GM18498 (cell line): Measurements from ENCODE around the gene RETSAT.
"Not testable (repeated sequence)": the region's sequence is repeated elsewhere in the genome, so short reads cannot be mapped to it uniquely, and the experiment has no call there.

Source experiments
- ATAC-seq: cut with Tn5 transposase; IDR thresholded peaks from one replicate; pipeline ENCODE4 v1.9.1; 2021; ENCODE audit warnings: mild to moderate bottlenecking, moderate library complexity; ENCODE audit not compliant: unreplicated experiment

The RETSAT gene

DNA sequence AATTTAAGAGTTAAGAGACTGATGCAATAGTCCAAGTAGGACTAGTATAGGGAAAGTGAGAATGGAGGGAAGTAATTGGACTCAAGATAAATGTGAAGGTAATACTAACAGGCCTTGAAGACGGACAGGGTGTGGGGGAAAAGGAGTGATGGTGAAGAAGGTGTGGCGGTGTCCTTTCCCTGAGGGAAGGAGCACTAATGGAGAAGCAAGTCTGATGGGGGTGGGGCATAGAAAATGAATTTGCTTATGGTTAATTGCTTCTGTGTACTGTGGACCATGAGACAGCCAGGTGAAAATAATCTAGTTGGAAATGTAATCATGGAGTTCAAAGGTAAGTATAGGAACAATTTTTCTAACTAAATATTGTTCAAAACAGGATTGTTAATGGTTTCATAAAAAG is 19.4 kb downstream of the RETSAT start:
- ATAC-seq: no peak

DNA sequence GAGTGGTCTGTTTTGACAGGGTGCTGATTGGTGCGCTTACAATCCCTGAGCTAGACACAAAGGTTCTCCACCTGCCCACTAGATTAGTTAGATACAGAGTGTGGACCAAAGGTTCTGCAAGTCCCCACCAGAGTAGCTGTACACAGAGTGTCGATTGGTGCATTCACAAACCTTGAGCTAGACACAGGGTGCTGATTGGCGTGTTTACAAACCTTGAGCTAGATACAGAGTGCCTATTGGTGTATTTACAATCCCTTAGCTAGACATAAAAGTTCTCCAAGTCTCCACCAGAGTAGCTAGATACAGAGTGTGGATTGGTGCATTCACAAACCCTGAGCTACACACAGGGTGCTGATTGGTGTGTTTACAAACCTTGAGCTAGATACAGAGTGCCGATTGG is 20.5 kb downstream of the RETSAT start:
- not testable (repeated sequence) for ATAC-seq

DNA sequence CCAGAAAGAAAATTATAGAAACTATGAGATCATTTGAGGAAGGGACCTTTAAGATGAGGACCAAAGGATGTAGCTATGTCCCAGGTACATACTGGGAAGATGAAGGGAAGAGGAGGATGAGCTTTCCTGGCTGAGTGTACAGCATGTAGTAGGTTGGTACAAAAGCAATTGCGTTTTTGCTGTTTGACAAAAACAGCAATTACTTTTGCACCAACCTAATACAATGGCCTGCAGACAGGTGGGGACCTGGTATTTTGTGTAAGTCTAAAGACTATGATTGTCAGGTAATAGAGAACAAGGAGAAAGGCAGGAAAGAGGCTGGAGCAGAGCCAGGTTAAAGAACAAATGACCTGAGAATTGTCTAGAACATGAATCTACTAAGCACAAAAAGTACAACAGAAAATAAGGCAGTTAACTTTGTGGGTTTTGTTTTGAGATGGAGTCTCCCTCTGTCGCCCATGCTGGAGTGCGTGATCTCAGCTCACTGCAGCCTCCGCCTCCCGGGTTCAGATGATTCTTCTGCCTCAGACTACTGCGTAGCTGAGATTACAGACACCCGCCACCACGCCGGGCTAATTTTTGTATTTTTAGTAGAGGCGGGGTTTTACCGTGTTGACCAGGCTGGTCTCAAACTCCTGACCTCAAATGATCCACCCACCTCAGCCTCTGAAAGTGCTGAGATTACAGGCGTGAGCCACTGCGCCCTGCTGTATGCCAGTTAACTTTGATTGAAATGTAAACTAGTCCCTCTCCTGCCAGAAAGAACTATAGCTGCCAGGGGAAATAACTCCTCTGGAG is 23.3 kb downstream of the RETSAT start:
- no peak for ATAC-seq

DNA sequence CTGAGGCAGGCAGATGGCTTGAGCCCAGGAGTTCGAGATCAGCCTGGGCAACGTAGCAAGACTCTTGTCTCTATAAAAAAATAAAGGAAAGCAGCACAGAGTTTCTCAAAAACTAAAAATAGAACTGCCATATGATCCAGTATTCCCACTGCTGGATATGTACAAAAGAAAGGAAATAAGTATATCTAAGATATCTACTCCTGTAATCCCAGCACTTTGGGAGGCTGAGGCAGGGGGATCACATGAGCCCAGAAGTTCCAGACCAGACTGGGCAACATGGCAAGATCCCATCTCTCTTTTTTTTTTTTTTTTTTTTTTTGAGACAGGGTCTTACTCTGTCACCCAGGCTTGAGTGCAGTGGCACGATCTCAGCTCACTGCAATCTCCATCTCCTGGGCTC is 24.6 kb downstream of the RETSAT start:
- ATAC-seq: not testable (repeated sequence)

DNA sequence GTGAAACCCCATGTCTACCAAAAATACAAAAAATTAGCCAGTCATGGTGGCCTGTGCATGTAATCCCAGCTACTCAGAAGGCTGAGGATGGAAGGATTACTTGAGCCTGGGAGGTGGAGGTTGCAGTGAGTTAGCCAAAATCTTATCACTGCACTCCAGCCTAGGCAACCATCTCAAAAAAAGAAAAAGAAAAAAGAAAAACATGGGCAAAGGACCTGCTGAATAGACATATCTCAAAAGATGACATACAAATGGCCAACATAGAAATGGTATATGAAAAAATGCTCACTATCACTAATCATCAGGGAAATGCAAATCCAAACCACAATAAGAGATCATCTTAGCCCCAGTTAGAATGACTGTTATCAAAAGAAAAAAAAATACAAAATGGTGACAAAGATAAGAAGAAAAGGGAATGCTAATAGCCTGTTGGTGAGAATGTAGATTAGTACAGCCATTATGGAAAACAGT is 25.1 kb downstream of the RETSAT start:
- ATAC-seq: no peak

DNA sequence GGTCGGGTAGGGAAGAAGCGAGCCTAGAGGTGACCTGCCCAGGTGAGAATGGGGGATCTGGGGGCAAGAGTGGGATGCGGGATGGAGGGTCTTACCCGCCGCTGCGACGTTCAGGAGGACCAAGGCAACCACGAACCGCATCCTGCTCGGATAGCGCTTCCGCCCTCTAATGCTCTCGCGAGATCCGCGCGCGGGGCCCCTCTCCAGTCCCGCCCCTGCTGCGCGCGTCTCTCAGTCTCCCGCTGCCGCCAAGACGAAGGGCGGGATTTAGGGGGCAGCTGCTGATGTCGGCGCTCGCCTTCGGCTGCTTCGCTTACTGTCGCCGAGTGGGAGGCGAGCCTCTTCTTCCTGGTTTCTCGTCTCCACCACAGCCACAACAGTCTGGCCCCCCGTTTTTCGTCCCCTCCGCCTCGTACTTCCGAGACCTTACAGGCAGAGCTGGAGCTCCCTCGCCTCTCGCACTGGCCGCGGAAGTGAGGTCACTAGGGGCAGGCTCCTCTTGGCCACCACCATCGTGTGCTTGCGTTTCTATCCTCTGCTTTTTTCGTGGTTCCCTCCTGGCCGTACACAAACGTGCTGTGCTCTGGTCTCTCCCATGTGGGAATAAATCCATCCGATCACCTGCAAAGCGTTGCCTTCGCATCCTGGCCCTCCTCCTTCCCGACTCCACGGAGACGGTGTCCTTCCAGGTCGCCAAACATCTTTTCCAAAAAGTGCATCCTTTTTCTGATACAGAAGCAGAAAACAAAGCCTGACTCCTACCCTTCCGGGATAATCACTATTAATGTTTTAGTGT is 26.3 kb downstream of the RETSAT start, which contains the start of gene TGOLN2:
TSS of gene TGOLN2 (minus strand) at position 168 of the 796 bp plus-strand sequence. CDS start at position 141, 27 bp downstream.
- ATAC-seq: peak; percentile 86

DNA sequence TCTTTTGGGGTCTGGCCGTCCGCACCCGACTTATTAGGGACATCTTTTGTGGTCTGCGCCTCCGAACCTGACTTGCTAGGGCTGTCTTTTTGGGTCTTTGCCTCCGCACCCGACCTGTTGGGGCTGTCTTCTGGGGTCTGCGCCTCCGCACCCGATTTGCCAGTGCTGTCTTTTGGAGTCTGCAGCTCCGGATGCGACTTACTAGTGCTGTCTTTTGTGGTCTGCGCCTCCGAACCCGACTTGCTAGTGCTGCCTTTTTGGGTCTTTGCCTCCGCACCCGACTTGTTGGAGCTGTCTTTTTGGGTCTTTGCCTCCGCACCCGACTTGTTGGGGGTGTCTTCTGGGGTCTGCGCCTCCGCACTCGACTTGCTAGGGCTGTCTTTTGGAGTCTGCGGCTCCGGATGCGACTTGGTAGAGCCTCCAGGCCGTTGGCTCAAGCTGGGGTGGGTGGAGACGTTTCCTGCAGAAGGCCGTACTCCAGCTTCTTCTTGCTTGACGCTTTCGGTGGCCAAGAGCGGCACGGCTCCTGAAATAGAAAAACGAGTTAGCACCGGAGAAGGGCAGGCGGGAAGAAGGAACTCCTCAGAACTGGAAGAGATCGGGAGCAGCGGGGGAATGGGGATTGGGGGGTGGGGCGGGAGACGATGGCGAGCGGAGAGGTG is 27.0 kb downstream of the RETSAT start:
- peak; percentile 37 for ATAC-seq

DNA sequence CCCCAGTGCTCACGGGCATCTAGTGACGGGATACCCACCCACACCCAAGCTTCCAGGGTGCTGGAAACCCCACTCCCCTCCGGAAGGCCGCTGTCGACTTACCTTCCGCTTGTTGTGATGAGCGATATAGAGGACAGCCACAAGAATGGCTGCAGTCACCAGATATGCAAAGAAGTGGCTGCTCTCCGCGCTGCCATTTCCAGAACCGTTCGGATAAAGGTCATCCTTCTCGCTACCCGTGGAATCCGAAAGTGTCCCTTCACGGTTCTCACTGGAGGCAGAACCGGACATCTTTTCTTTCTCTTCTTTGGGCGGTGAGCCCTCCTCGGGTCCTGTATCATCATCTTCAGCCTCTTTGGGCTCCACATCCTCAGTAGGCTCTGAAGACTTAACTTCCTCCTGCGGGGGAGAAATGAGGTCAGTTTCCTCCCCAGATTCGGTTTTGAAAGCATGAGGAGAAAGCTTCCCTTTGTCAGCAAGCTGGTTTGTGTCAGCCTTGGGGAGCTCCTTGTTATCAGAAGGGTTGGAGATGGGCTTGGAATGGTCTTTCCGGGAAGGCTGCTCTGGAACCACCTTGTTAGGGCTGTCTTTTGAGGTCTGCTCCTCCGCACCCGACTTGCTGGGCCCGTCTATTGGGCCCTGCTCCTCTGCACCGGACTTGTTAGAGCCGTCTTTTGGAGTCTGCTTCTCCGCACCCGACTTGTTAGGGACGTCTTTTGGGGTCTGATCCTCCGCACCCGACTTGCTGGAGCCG is 27.7 kb downstream of the RETSAT start:
- peak; percentile 42 for ATAC-seq

DNA sequence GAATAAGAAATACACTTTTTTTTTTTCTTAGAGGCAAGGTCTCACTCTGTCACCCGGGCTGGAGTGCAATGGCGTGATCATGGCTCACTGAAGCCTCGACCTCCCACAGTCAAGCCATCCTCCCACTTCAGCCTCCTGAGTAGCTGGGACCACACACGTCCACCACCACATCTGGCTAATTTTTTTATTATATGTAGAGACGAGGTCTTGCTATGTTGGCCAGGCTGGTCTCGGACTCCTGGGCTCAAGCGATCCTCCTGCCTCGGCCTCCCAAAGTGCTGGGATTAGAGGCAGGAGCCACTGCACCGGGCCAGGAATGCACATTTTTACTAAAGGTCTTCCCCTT is 28.9 kb downstream of the RETSAT start:
- ATAC-seq: no peak

DNA sequence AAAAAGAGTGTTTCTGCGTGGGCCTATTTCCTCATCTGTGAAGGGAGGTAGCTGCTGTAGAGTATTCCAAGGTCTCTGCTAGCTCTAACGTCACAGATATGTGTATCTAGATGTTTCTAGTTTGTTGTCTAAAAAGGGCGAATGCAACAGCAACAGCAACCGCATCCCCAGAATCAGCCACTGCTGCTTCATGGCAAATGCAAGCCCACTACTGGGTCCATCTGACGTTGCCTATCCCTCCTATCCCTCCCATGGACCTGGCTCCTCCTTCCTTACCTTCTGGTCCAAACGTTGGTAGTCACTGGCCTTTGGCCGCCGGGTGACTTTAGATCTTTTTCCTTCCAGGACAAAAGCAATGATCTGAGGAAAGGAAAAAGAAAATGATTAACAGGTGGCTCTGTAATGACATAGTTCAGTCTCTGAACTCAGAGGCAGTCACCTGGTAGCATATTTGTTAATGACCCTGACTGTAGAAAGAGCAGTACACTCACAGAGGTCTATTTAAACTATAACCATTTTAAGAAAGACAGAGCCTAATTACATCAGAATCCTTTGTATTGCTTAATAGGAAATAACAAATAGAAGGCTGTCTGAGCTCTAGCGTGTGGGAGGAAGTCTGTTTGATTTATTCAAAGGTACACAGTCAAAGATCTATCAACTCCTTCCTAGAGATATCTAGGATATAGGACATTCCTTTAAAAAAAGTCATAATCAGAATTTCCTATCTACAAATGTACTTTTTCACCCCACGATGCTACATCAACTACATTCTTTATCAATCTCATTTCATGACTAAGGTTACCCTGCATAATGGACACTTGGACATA is 29.5 kb downstream of the RETSAT start:
- ATAC-seq: no peak

DNA sequence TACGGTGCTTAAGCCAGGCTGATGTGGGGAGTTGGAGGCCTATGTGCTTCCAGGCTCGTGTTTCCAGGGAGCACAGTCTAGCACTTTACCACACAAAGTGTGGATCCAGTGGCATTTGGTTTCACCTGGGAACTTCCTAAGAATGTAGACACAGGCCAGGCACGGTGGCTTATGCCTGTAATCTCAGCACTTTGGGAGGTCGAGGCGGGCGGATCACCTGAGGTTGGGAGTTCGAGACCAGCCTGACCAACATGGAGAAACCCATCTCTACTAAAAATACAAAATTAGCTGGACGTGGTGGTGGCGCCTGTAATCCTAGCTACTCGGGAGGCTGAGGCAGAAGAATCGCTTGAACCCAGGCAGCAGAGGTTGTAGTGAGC is 30.4 kb downstream of the RETSAT start:
- not testable (repeated sequence) for ATAC-seq

DNA sequence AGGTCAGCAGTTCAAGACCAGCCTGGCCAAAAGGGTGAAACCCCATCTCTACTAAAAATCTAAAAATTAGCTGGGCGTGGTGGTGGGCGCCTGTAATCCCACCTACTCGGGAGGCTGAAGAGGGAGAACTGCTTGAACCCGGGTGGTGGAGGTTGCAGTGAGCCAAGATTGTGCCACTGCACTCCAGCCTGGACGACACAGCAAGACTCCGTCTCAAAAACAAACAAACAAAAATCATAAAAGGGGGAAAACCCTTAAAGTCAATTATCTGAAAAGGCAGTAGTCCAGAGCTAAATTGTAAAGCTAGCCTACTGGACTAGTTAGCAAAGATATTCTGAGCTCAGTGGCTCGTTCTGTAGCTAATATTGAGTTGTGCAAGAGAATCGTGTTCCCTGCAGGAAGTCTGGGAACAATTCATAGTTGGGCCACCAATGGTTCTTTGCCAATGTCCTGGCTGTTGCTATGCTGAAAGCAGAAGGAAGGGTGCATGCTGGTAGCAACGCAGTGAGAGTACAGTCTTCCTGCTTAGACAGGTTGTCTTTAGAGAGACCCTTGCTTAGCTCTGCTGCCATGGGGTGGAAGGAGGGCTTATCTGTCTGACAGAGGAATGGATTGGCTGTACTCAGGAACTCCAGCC is 30.9 kb downstream of the RETSAT start:
- ATAC-seq: no peak

DNA sequence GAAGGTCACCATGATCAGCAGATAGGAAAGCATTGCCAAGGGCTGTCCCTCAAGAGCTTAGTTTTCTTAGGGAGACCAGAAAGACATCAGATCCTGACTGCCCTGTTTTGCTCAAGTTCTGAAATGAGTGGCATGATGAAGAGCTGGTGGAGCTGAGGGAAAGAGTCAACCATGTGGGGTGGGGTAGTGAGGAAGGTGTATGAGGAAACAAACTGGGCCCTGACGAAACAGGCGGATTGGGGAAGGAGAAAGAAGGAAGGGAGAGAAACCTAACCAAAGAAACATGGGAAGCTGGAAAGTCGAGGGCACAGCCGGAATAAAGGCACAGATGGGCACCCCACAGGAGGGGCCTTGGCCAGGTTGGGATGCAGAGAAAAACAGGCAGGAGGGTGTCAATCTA is 34.5 kb downstream of the RETSAT start:
- ATAC-seq: no peak

DNA sequence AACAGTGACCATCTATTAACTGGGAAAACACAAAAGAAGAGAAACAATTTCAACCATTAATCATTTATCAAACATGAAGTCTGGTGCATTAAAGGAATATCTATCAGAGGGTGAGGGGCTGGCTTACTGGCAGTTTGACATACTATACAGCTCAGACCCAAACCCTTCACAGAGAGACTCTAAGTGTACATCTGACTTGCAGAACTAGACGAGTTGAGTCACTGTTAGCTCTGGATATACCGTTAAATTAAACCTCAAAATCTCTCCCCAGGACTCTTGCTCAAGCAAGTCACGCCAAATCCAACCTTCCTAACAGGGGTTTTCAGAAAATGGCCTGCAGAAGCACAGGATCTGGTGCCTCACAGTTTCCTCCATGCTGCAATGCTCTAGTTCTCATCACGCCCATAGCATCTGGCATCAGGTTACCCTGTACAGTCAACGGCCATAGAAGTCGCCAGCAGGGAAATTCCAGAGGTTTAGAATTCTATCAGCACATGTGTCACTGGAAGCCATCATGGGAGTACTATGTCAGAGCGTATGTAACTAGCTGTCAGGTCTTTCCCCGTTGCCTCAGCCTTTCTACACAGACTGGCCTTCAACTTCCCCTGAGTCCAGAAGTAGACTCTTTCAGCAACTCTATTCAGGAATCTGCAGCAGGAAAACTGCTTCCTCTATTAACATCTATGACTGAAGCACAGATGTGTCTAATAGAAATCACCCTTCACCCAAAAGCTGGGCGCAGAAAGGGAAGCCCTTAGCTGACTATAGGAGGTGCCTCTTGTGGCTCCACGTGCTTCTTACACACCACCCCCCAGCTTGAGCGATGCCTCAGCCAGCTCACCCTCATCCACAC is 35.9 kb downstream of the RETSAT start:
- ATAC-seq: peak; percentile 43

DNA sequence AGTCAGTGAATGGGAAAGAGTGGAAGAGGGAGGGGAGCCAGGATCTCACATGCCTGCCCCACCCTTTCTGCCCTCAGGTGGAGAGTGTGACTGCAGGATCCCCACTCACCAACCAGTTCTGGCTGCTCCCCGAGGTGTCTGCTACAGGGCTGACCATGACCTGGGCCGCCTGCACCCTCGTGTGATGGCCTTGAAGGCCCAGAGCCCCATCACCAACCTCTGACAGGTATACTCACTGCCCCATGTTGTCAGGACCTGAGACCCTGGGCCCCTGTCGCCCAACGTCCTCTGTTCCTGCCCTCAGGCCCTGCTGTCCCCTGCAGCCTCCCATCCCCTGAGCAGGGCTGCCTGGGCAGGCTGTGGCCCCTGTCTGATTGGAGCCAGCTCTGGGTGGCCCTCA is 38.4 kb downstream of the RETSAT start:
- ATAC-seq: not testable (repeated sequence)

DNA sequence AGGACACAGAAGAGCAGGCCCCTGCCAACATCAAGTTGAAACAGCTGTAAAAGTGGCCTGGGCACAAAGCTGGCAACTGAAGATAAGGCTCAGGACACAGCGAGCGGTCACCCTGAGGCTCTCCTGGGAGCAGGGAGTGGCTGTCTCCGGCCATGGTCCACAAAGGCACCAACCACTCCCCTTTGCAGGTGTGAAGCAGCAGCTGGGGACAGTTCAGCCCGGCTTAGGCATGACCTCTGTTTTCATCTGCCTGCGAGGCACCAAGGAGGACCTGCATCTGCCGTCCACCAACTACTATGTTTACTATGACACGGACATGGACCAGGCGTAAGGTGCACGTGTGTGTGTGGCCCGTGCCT is 39.5 kb downstream of the RETSAT start:
- ATAC-seq: no peak

DNA sequence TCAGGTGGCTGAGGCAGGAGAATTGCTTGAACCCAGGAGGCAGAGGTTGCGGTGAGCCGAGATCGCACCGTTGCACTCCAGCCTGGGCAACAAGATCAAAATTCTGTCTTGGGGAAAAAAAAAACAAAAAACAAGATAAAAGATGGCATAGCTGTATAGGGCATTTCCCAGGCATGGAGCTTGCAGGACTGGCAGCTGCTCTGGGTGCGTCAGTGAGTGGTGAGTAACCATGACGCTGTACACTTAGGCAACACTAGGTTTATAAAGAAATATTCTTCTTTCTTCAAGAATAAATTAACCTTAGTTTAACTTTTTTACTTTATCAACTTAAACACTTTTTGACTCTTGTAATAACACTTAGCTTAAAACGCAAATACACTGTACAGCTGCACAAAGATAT is 41.9 kb downstream of the RETSAT start:
- no peak for ATAC-seq

DNA sequence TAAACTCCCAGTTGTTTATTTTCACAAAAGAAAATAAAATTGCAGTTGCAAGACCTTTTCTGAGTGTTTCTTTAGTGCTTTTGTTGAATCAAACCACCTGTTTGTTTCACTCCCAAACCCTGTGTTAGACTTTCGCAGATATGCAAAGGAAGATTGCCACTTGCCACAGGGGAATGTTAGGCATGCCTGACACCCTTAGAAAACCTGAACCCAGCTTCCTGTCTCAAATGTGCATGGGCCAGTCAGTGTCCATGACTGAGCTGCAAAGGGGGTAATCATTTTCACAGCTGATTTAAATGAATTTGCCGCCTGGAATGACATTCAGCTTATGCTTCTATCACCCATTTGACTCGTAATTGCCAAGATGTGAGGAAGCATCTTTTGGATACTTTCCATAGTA is 44.0 kb downstream of the RETSAT start:
- ATAC-seq: peak; percentile 47
